SJCRH30 (cell line): ENCODE data around the gene DCHS1. TPM values are rescaled to one million over a fixed set of nuclear protein-coding genes. Genes with fewer than 3 reads are reported as not detected.

Source experiments
- DNase-seq, 2 experiments: peaks; one replicate each; pipeline ENCODE4 v3.0.0-alpha.2; 2015 to 2020
- H3K27ac ChIP-seq: fragments of 250-450 bp; sonication (Bioruptor Pico); 2 replicates; pipeline ENCODE4 v1.5.1; 2020; ENCODE audit warnings: mild to moderate bottlenecking, moderate library complexity
- H3K27me3 ChIP-seq: fragments of 250-450 bp; sonication (Bioruptor Pico); 2 replicates; pipeline ENCODE4 v1.5.1; 2020; ENCODE audit warnings: mild to moderate bottlenecking, moderate library complexity
- H3K36me3 ChIP-seq: fragments of 250-450 bp; sonication (Bioruptor Pico); 2 replicates; pipeline ENCODE4 v1.5.1; 2020; ENCODE audit warnings: mild to moderate bottlenecking, moderate library complexity
- H3K4me1 ChIP-seq: fragments of 250-450 bp; sonication (Bioruptor Pico); 2 replicates; pipeline ENCODE4 v1.5.1; 2020; ENCODE audit warnings: mild to moderate bottlenecking, moderate library complexity
- H3K4me3 ChIP-seq: fragments of 250-450 bp; sonication (Bioruptor Pico); 2 replicates; pipeline ENCODE4 v1.5.1; 2020; ENCODE audit warnings: mild to moderate bottlenecking, moderate library complexity
- H3K9me3 ChIP-seq: fragments of 250-450 bp; sonication (Bioruptor Pico); replicated peaks from 2 replicates; pipeline ENCODE4 v1.5.1; 2020; ENCODE audit warnings: mild to moderate bottlenecking, moderate library complexity
- total RNA-seq: library from RNA; depleted of rRNA; stranded (reverse); fragments of >200 nt; shearing (Covaris generic); gene quantifications from 2 replicates; pipeline ENCODE4 v1.2.3, GENCODE V29; 2014; rRNA removed

DCHS1 gene
- total RNA-seq, 1 experiment from 2014 or later: 9.6 TPM

GRCh38 chr11:6576471-6577373 lies 78.9 kb downstream of the DCHS1 start:
- H3K9me3 ChIP-seq: no peaks in the 10 kb centered on the region
- H3K27me3 ChIP-seq: no peaks in the 10 kb centered on the region
- H3K4me1 ChIP-seq: peaks cover 8% of the 10 kb centered on the region; the same call in 1 of the 2 replicates
- no peak overlapping the region for H3K27ac ChIP-seq
- no peaks in the 10 kb centered on the region for H3K36me3 ChIP-seq
- peak; percentile 58 to 76 for DNase-seq
- no peak overlapping the region for H3K4me3 ChIP-seq

GRCh38 chr11:6574816-6575715 lies 80.5 kb downstream of the DCHS1 start:
- no peak overlapping the region for H3K27ac ChIP-seq
- no peak overlapping the region for H3K4me3 ChIP-seq
- no peak for DNase-seq
- H3K4me1 ChIP-seq: peaks cover 8% of the 10 kb centered on the region; the same call in 1 of the 2 replicates
- no peaks in the 10 kb centered on the region for H3K27me3 ChIP-seq
- H3K36me3 ChIP-seq: no peaks in the 10 kb centered on the region; the same call in 1 of the 2 replicates
- H3K9me3 ChIP-seq: no peaks in the 10 kb centered on the region

GRCh38 chr11:6572215-6572614 lies 83.4 kb downstream of the DCHS1 start:
- H3K4me3 ChIP-seq: no peak overlapping the region
- H3K27ac ChIP-seq: no peak overlapping the region
- H3K4me1 ChIP-seq: peaks cover 4% of the 10 kb centered on the region
- no peak for DNase-seq
- no peaks in the 10 kb centered on the region; the same call in 1 of the 2 replicates for H3K36me3 ChIP-seq
- no peaks in the 10 kb centered on the region for H3K9me3 ChIP-seq
- no peaks in the 10 kb centered on the region for H3K27me3 ChIP-seq

- Histone ChIP-seq H3K27ac (no peak overlapping the region), H3K36me3 (no peaks in the 10 kb centered on the region; the same call in 1 of the 2 replicates), H3K4me3 (no peak overlapping the region), H3K9me3 (no peaks in the 10 kb centered on the region), H3K4me1 (no peaks in the 10 kb centered on the region; the same call in 1 of the 2 replicates), H3K27me3 (no peaks in the 10 kb centered on the region)
- no peak for DNase-seq
Observed at GRCh38 chr11:6571434-6572008, 84.1 kb downstream of the DCHS1 start.

Other genes starting within 250 kb of the DCHS1 start
- 19.6 and 20.2 TPM in 2 replicates for gene APBB1, start 236.7 kb downstream of the DCHS1 start, total RNA-seq
- gene HPX, start 214.8 kb downstream of the DCHS1 start, total RNA-seq: not detected in 2 replicates
- gene TRIM3, start 181.9 kb downstream of the DCHS1 start, total RNA-seq: 10.0 and 15.6 TPM in 2 replicates
- gene ARFIP2, start 174.5 kb downstream of the DCHS1 start, total RNA-seq: 39.5 and 40.1 TPM in 2 replicates
- gene TIMM10B, start 174.3 kb downstream of the DCHS1 start, total RNA-seq: 40.9 and 41.1 TPM in 2 replicates
- 3.5 and 4.7 TPM in 2 replicates for gene DNHD1, start 158.5 kb downstream of the DCHS1 start, total RNA-seq
- gene RRP8, start 52.2 kb downstream of the DCHS1 start, total RNA-seq: 15.8 and 15.9 TPM in 2 replicates
- gene ILK, start 52.0 kb downstream of the DCHS1 start, total RNA-seq: 73.7 and 81.4 TPM in 2 replicates
- gene TAF10, start 43.6 kb downstream of the DCHS1 start, total RNA-seq: 68.1 and 82.0 TPM in 2 replicates
- 8.1 and 8.7 TPM in 2 replicates for gene TPP1, start 36.4 kb downstream of the DCHS1 start, total RNA-seq
- 44.2 and 45.5 TPM in 2 replicates for gene MRPL17, start 27.5 kb upstream of the DCHS1 start, total RNA-seq
- gene OR2AG2, start 116.2 kb upstream of the DCHS1 start, total RNA-seq: not detected in 2 replicates
- not detected in 2 replicates for gene OR2AG1, start 127.2 kb upstream of the DCHS1 start, total RNA-seq
- not detected in 2 replicates for gene OR6A2, start 143.9 kb upstream of the DCHS1 start, total RNA-seq
- not detected in 2 replicates for gene OR10A5, start 189.9 kb upstream of the DCHS1 start, total RNA-seq
- not detected in 2 replicates for gene OR10A2, start 207.2 kb upstream of the DCHS1 start, total RNA-seq
- not detected in 2 replicates for gene OR10A4, start 220.8 kb upstream of the DCHS1 start, total RNA-seq
- gene OR2D2, start 236.7 kb upstream of the DCHS1 start, total RNA-seq: not detected in 2 replicates